GM21529 (cell line): ENCODE results near the gene RBM6.
A peak's percentile ranks its signal among the peaks of the same experiment; 100 is the strongest.
"Not testable (repeated sequence)": the region's sequence is repeated elsewhere in the genome, so short reads cannot be mapped to it uniquely, and the experiment has no call there.

Experiments used
- ATAC-seq: cut with Tn5 transposase; IDR thresholded peaks from one replicate; pipeline ENCODE4 v1.9.1; 2021; ENCODE audit not compliant: unreplicated experiment

Gene RBM6, protein sequence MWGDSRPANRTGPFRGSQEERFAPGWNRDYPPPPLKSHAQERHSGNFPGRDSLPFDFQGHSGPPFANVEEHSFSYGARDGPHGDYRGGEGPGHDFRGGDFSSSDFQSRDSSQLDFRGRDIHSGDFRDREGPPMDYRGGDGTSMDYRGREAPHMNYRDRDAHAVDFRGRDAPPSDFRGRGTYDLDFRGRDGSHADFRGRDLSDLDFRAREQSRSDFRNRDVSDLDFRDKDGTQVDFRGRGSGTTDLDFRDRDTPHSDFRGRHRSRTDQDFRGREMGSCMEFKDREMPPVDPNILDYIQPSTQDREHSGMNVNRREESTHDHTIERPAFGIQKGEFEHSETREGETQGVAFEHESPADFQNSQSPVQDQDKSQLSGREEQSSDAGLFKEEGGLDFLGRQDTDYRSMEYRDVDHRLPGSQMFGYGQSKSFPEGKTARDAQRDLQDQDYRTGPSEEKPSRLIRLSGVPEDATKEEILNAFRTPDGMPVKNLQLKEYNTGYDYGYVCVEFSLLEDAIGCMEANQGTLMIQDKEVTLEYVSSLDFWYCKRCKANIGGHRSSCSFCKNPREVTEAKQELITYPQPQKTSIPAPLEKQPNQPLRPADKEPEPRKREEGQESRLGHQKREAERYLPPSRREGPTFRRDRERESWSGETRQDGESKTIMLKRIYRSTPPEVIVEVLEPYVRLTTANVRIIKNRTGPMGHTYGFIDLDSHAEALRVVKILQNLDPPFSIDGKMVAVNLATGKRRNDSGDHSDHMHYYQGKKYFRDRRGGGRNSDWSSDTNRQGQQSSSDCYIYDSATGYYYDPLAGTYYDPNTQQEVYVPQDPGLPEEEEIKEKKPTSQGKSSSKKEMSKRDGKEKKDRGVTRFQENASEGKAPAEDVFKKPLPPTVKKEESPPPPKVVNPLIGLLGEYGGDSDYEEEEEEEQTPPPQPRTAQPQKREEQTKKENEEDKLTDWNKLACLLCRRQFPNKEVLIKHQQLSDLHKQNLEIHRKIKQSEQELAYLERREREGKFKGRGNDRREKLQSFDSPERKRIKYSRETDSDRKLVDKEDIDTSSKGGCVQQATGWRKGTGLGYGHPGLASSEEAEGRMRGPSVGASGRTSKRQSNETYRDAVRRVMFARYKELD

DNA sequence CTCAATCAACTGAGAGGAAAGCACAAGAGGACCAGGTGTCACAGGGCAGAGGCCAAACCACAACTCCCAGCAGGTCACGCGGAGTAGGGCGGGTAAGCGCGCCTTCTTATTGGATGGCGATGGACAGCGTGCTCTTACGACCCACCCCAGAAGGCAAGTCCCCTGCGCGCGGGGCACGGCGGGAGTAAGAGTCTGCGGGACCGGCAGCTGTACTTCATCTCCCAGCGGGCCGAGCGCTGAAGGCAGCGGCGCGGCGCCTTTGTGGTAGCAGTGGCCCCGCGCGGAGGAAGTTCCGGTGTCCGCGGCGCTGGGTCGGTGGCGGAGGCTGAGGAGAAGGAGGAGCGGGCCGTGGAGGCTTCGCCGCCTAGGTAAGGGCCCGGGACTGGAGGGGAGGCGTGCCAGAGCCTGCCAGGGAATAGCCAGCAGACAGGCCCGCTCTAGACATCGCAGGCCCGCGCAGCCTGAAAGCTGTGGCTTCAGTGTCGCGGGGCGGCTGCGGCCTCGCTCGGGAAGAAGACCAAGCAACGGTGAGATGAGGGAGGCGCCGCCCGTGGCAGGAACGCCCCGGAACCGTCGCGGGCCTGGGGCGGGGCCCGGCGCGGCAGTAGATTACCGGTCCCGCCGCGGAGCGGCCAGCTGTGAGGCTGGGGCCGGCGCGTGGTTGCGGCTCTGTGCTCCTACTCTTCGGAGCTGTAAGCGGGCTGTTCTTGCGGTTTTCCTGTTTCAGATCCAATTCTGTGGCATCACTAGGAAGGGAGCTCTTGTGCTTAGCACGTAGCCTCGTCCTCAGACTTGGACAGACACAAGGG, at the start of gene RBM6:
Gene RBM6, plus strand, starts transcription at position 293 of the 809 bp plus-strand sequence. CDS start 22,492 bp downstream, outside the sequence.
- peak; percentile 93 for ATAC-seq

DNA sequence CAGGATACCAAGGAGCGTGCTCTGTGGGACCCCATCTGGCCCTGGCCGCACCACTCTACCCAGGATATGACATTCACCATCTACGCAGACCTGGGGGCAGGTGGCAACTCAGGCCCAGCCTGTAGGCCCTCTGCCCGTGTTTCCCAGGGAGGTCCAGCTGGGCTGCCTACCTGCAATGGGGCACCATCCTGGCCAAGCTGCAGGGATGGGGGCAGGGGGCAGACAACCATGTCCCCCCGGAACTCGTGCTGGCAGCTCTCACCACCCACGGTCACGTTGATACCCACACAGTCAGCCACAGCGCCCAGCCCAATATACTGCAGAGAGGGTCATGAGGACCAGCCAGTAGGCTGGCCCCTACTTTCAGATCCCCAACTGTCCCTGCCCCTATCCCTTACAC, 44.2 kb upstream of the RBM6 start:
- no peak for ATAC-seq

DNA sequence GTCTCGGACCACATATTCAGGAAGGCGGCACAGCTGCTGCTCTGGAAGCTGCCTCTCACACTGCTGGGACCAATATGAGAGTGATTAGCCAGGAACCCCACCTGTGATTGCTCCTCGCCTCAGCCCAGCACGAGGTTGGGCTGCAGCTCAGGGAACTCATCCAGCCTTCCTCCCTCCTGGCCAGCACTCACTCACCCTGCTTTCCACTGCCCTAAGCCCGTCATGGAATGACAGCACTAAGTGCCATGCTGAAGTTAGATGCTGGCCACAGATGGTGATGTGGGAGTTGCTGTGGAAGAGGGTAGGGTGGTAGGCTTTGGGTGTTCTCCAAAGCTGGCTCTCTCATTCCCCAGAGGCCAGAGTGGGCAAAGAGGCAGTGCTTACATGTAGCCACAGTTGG, 43.6 kb upstream of the RBM6 start:
- ATAC-seq: no peak

DNA sequence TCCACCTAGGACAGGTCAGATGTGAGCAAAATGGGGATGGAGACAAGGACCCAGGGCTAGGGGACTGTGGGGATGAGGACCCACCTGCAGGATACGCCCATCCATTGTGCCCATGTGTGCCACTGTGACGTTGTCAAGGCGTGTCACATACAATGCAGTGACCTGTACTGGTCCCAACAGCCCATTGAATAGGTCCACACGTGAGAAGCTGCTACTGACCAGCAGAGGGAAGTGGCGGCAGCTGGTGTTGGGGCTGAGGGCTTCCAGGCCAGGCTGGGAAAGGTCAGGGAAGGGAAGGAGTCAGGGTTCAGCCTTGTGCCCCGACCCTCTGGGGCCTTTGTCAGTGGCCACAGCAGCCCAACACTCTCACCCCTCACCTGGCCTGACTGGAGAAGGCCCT, 41.0 kb upstream of the RBM6 start:
- no peak for ATAC-seq

DNA sequence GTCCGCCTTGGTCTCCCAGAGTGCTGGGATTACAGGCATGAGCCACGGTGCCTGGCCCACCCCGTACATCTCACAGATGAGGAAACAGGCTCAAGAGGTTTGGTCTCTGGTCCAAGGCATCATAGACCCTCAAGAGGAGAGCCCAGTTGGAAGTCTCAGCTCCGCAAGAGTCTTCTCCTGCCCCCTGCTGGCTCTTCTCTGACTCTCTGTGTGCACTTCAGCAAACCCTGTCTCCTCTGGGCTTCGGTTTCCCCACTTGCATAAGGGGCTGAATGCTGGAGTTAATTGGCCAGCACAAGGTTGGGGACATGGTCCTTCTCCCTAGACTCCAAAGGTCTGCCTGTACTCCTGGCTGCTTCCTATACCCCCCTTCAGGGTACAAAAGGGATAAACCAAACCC, 40.1 kb upstream of the RBM6 start:
- ATAC-seq: no peak

DNA sequence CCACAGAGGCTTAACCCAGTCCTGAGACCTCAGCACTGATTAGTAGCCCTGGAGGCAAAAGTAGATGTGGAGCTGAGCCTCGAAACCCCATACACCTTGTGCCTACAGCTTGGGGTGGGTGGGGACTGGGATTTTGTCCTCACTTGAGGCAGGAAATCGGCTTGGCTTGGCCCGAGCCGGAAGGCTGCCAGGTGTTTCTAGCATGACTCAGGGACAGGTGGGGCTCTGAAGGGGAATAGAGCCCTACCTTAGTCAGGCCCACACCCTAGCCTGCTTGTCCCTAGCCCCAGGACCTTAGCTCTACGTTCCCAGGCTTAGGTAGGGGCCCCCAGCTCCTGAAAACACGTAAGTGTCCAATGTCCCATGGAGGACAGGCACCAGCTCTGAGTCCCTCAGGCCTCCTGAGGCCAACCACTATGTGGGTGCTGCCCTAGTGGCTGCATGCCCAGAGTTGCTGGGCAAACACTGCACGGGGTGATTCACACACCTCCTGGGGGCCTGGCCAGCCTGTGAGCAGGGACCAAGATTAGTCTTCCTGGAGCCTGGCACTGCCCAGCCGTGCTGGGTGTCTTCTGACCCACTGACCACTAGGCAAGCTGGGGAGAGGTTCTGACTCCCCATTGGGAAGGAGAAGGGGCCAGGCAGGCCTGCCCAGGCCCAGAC, 39.3 kb upstream of the RBM6 start:
- ATAC-seq: no peak

DNA sequence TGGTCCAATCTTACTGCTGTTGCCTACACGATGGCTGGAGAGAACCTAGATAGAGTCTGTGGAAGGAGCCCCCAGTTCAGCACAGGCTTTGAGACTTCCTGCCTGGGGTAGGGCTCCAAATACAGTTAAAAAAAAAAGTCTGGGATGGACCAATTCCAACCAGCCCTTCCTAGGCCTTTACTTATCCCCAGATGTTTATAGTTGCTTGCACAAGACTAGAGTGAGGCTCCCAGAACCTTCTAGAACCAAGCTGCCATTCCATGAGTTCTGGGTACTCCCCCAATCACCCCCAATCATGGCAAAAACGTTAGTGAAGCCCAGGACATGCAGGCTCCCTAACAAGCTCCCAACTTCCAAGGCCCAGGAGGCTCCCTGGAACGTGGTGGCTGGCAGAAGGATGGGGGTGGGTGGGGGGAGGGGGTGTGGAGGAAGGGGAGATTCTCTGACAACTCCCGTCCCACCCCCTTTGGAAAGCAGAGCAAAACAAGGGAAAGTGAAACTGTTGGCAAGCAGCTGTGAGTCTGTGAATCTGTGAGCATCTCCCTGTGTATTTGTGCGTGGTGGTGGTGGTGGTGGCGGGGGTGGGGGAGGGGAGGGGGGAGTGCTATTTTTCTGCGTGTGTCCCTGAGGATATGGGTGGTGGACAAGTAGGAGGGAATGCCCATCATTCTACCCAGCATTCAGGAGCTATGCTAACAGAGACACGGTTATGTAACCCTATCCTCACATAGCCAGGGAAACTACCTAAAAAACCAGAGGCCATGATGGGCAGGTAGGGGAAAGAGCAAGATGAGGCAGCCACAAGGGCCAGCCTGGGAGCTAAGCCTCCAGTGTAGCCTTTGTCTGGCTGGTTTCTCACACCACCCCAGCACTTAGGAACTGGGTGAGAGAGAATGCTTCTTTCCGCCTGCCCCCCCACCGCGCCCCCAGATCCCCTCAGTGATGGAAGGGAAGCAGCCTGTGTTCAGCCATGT, 38.3 kb upstream of the RBM6 start:
- ATAC-seq: no peak

DNA sequence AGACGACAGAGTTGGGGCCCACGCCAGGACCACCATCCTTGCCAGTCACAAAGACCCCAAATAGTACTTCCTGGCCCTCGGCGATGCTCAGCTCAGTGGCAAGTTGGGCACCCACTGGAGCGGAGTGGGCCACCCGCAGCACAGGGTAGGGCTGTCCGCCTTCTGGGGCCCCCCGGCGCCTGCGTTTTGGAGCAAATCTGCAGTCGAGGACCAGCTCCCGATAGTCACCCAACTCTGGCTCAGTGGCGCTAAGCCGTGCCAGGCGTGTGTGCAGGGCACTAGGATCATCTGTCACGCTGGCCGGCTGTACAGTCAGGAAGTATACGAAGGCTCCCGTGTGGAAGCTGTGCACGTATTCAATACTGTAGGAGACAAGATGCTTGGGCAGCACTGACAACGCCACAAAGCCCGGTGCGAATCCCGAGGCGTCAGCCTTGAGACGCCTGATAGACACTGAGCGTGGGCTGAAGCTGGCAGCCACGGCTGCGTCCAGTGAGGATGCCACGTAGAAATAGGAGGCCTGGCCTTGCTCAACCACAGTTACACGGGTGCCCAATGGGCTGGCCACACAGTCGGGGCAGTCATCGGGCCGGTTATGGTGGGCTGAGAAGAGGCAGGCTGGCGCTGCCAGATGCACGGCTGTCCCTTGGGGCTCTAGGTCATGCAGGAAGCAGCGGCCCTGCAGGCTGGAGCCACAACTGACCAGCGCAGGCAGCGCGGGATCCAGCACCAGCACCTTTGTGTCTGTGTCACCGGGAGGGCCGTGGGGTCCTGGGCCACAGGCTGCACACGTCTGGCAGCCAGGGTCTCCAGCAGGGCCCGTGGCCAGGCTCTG, 37.2 kb upstream of the RBM6 start:
- no peak for ATAC-seq

DNA sequence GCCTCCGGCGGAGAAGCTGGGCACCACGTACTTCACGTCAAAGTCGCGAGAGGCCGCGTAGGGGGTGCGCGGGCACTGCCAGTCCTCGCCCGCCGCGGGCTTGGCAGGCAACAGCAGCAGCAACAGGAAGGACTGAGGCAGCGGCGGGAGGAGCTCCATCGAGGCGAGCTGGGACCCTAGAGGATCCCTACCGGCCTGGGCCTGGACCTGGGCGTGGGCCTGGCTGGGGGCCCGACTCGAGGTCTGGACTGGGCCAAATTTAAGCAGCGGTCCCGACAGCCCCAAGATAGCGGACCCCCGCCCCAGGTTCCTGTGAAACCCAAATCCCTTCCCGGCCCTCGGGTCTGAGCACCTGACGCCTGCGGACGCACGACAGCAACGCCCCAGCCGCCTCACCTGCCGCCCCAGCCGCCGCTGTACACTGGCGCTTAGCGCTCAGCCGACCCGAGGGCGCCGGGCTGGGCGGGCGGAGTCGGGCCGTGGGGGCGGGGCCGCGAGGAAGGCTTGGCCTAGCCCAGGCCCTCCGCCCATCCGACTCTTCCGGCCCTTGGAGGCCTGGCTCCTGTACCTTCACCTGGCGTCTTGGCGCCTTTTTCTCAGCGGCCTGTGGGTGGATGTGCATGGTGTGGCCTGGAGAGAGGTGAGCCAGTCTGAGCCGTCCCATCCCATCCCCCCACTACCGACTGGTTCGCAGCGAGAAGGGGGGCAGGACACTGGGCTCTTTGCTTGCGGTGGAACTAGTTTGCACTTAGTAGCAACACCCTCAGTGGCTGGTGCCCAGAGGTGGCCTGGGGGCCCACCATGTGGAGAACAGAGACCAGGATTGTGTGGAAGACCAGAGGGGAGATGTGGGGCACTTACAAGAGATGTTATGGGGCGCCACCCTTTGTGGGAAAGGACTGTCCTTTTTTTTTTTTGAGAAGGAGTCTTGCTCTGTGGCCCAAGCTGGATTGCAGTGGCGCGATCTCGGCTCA, 36.2 kb upstream of the RBM6 start, which contains the start of gene MST1R:
Gene MST1R, minus strand, starts transcription at position 423 of the 974 bp plus-strand sequence. Its CDS starts 264 bp downstream, at position 159.
- peak; percentile 68 for ATAC-seq

DNA sequence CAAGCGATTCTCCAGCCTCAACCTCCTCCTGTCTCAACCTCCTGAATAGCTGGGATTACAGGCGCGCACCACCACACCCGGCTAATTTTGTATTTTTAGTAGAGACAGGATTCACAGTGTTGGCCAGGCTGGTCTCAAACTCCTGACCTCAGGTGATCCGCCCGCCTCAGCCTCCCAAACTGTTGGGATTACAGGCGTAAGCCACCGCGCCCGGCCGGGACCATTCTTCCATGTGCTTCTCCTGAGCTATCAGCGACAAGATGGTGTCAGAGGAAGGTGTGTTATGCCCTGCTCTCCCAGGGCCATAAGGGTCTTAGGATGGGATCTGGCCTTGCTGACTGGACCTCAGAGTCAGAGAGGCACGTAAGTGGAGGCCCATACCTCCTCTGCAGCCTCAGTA, 35.5 kb upstream of the RBM6 start:
- not testable (repeated sequence) for ATAC-seq

DNA sequence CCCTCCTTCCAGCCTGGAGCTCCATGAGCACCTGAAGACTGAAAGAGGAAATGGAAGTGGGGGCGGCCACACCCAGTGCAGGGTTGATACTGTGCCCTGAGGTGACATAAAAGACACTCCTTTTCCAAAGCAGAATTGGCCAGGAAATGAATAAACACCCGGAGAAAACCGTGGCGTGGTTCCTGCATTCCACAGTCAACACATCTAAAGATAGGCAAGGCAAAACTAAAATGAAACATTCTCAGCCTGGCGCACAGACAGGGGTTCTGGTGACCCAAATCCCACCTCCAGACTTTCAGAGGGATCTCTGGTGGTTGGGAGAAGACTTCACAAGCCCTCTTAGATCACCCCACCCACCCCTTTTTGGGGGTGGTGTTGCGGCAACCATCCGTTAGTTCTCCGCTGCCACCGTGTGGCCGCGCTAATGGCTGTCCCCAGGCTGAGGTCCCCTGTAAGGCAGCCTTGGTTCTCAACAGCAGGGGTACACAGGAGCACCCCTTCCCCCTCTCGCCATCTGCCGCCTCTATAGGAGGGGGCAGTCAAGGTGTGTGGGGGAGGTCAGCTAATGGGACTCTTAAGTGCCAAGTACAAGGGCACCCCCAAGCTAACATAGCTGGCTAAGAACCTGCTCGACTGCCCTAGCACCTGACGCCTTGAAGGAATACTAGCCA, 33.7 kb upstream of the RBM6 start:
- ATAC-seq: no peak

DNA sequence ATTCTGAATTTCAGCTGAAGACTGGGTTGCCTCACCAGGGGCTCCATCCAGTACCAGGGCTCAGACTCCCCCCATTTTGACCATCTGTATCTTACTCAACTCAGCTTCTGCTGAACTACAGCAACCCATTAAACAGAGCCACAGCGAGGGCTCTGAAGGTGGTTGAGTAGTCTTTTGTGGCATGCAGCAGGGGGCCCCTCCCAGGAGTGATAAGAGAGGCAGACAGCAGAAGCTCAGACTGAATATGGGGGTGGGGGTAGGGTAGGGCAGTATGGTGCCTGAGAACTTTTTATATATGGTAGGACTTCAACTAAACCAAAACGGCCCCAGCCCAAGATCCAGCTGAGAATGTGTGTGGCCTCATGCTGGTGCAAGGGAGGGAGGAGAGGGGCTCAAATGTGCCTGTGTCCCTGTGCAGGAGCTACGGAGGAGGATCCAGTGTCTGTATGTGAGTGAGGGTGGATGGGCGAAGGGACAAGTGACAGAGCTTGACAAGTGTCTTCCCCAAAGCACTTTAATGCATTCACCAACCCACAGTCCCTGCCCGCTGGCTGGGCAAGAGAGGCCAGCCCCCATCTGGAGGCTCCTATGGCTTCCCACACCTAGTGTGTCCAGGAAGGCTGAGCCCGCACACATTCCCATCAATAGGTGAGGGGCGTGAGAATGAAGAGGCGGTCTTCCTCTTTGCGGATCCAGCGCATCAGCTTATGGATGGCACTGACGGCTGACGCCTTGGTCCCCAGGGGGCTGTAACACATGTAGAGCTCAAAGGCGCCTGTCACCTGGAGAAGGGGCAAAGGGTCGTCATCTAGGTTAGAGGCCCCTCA, 31.4 kb upstream of the RBM6 start:
- no peak for ATAC-seq

DNA sequence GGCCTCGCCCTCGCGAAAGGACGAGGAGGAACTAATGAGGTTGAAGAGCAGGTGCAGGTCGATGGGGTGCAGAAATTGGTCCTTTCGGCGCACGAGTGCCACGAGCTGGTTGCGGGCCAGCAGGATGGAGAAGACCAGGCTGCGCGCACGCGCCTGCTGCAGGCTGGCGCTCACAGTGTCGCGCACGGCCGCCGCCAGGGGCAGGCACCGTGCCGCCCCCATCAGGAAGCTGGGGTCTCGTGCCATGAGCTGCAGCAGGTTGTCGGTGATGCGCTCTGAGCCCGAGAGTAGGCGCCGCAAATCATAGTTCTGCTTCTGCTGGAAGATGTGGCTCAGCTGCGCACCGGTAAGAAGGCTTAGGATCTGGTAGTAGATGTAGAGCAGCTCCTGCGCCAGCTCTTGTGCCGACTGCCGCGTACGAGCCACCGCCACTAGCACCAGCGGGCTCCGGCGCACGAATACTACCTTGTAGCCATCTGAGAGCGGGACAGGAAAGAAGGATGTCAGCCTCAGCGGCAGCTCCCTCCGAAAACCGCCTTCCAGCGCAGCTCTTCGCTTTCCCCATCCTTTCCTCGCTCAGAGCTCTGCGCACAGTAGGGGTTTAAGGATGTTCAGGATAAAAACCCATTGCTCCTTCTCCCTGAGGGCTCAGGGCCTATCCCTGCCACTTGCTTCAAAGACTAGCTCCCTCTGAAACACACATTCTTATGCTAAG, 29.4 kb upstream of the RBM6 start:
- no peak for ATAC-seq

DNA sequence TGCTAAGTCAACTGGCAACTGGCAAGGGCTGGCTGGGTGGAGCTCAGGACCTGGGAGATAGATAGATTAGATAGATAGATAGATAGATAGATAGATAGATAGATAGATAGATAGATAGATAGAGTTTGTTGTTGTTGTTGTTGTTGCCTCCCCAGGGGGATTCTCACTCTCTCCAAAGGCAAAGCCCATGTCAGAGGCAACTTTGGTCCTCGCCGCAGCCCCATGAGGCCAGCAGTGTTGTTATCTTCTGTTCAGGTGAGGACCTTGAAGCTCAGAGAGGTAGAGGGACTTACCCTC, 28.9 kb upstream of the RBM6 start:
- ATAC-seq: no peak

DNA sequence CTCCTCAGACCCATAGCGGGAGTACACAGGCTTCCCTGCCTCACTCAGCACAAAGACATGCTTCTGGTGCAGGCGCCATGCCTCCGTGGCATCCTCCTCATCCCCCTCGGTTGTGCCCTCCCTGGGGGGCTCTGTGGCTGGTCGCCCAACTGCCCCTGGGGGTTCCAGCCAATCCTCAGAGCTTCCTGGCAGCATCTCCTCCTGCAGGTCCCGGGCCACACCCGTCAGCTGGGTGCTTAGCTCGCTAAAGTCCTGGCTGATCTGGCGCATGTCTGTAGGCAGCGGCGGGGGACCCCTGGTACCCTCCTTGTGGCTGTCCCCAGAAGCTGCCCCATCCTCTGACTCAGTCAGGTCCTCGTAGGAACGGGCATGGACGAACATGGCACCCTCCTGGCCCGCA, 28.3 kb upstream of the RBM6 start:
- ATAC-seq: no peak
